Lung (tissue), 12 donors: ENCODE data around the gene COL25A1. TPM values are rescaled to one million over a fixed set of nuclear protein-coding genes. Genes with fewer than 3 reads are reported as not detected.

Source experiments
- ATAC-seq: fragments of 200-7000 bp; cut with Tn5 transposase; one replicate; pipeline ENCODE4 v1.9.1; 2020; ENCODE audit warnings: moderate number of reproducible peaks; ENCODE audit not compliant: insufficient read depth, low FRiP score
- DNase-seq, 3 donors: peaks; one replicate each; pipeline ENCODE4 v3.0.0-alpha.2; 2013 to 2017
- H3K27ac ChIP-seq, 2 donors: one replicate each; pipeline ENCODE4 v1.5.1; 2013; ENCODE audit warnings: mild to moderate bottlenecking in 2 of 2, moderate library complexity in 2 of 2, control low read depth in 1 of 2, inconsistent platforms in 1 of 2, low read depth in 1 of 2, low read length in 1 of 2
- H3K27me3 ChIP-seq, 3 donors: one replicate each; pipeline ENCODE4 v1.5.1; 2013; ENCODE audit warnings: low read length in 2 of 3; ENCODE audit not compliant: control insufficient read depth in 3 of 3, insufficient read depth in 3 of 3
- H3K36me3 ChIP-seq, 4 donors: one replicate each; pipeline ENCODE4 v1.5.1; 2013; ENCODE audit warnings: low read length in 4 of 4, mild to moderate bottlenecking in 1 of 4, moderate library complexity in 1 of 4; ENCODE audit not compliant: control insufficient read depth in 4 of 4, insufficient read depth in 4 of 4
- H3K4me1 ChIP-seq, 5 donors: one replicate each; pipeline ENCODE4 v1.5.1; 2013; ENCODE audit warnings: low read length in 5 of 5, mild to moderate bottlenecking in 2 of 5, moderate library complexity in 1 of 5; ENCODE audit not compliant: control insufficient read depth in 5 of 5, insufficient read depth in 5 of 5
- H3K4me3 ChIP-seq: one replicate; pipeline ENCODE4 v1.5.1; 2013; ENCODE audit warnings: mild to moderate bottlenecking, control low read depth, moderate library complexity
- H3K9ac ChIP-seq, 2 donors: one replicate each; pipeline ENCODE4 v1.5.1; 2013; ENCODE audit warnings: low read length in 2 of 2, control low read depth in 1 of 2; ENCODE audit not compliant: insufficient read depth in 1 of 2
- H3K9me3 ChIP-seq, 4 donors: one replicate each; pipeline ENCODE4 v1.5.1; 2013; ENCODE audit warnings: low read length in 3 of 4, mild to moderate bottlenecking in 1 of 4, moderate library complexity in 1 of 4; ENCODE audit not compliant: control insufficient read depth in 4 of 4, insufficient read depth in 3 of 4
- CTCF ChIP-seq: IDR thresholded peaks from 2 replicates; pipeline ENCODE4 v1.5.1; 2012; ENCODE audit warnings: mild to moderate bottlenecking; ENCODE audit errors: control extremely low read depth, extremely low read depth
- WGBS, 2 donors: extraction: QIAGEN DNeasy Blood & Tissue Kit; methylation state at CpG; one replicate each; pipeline ENCODE4 v1.1.7; 2013; 5-methylcytosine and 5-hydroxymethylcytosine counted together
- polyA plus RNA-seq, 2 donors: library from polyadenylated mRNA; stranded (reverse); fragments of 200-250 nt; gene quantifications; one replicate each; pipeline ENCODE4 v1.2.1, GENCODE V29; 2013
- total RNA-seq, 2 donors: library from RNA; depleted of rRNA in 1 of 2; stranded (reverse); fragments of >200 nt in 1 of 2; gene quantifications; one replicate each; pipeline ENCODE4 v1.2.1, GENCODE V29; 2014 to 2021
- donor health status: control.
- donor health status: control.
- donor health status: Bipolar disorder and iron deficiency.
- donor health status: healthy.
- donor health status: DM: yes; HTN: yes; CAD: no.

COL25A1 gene
- total and polyA plus RNA-seq, 4 donors, result 0.06 to 3.5 (median 1.8) TPM

GRCh38 chr4:108902769-108903168 is 399.7 kb downstream of the COL25A1 start:
- Histone ChIP-seq H3K27ac (no peak overlapping the region), H3K4me3 (no peak overlapping the region)
- TF ChIP-seq CTCF, result no peak

GRCh38 chr4:108901291-108901690 is 401.2 kb downstream of the COL25A1 start:
- no peaks in the 10 kb centered on the region for H3K4me1 ChIP-seq
- H3K27me3 ChIP-seq, result peaks cover 0 to 2% (median 0%) of the 10 kb centered on the region in 3 donors
- no peak for ATAC-seq
- H3K36me3 ChIP-seq, result no peaks in the 10 kb centered on the region
- H3K27ac ChIP-seq, result no peak overlapping the region
- H3K4me3 ChIP-seq, result no peak overlapping the region
- 93 to 94% methylated on average over 1 of the region's 1 CpG for WGBS, 2 donors
- no peak overlapping the region for H3K9ac ChIP-seq
- no peak for TF ChIP-seq CTCF
- DNase-seq, result no peak
- H3K9me3 ChIP-seq, result no peaks in the 10 kb centered on the region

More at GRCh38 chr4:108902769-108903168, 399.7 kb downstream of the COL25A1 start:
- Histone ChIP-seq H3K36me3 (no peaks in the 10 kb centered on the region), H3K9me3 (no peaks in the 10 kb centered on the region), H3K4me1 (no peaks in the 10 kb centered on the region), H3K9ac (no peak overlapping the region), H3K27me3 (peaks cover 0 to 9% (median 2%) of the 10 kb centered on the region in 3 donors)
- DNase-seq (no peak), ATAC-seq (no peak)
- WGBS, 2 donors, result 50 to 54% methylated on average over 3 of the region's 3 CpGs

GRCh38 chr4:108900018-108900580 is 402.4 kb downstream of the COL25A1 start:
- Histone ChIP-seq H3K27ac (no peak overlapping the region), H3K4me3 (no peak overlapping the region), H3K4me1 (no peaks in the 10 kb centered on the region), H3K36me3 (no peaks in the 10 kb centered on the region), H3K27me3 (peaks cover 0 to 2% (median 0%) of the 10 kb centered on the region in 3 donors), H3K9me3 (no peaks in the 10 kb centered on the region), H3K9ac (no peak overlapping the region)
- ATAC-seq (no peak), DNase-seq (no peak)
- no peak for TF ChIP-seq CTCF
- 76 to 92% methylated on average over 3 of the region's 3 CpGs for WGBS, 2 donors

- H3K9ac ChIP-seq, result no peak overlapping the region
- WGBS, 2 donors, result 93 to 96% methylated on average over 3 of the region's 3 CpGs
- no peak for TF ChIP-seq CTCF
- no peaks in the 10 kb centered on the region for H3K36me3 ChIP-seq
- no peaks in the 10 kb centered on the region for H3K9me3 ChIP-seq
- no peaks in the 10 kb centered on the region for H3K27me3 ChIP-seq
- DNase-seq (no peak), ATAC-seq (no peak)
- peaks cover 0 to 9% (median 0%) of the 10 kb centered on the region in 5 donors for H3K4me1 ChIP-seq
- H3K4me3 ChIP-seq, result no peak overlapping the region
- no peak overlapping the region for H3K27ac ChIP-seq
These were observed 409.0 kb downstream of the COL25A1 start for GRCh38 chr4:108893468-108893867.
